ENCODE results near the gene DERL2. TPM values are rescaled to one million over a fixed set of nuclear protein-coding genes. Genes with fewer than 3 reads are reported as not detected.

DERL2 gene
- total and polyA plus RNA-seq, 2 of the 4 experiments (the other 2 are of a cell fraction), result 27.4 to 44.2 TPM

- H3K14ac ChIP-seq (replicated peaks; ENCODE audit: low read depth, low read length), result no peak overlapping the region
- no peak overlapping the region for H4K91ac ChIP-seq (ENCODE audit: insufficient read depth, low read depth, low read length)
- peaks cover 9 to 20% of the 10 kb centered on the region in 2 experiments for H3K79me1 ChIP-seq (ENCODE audit: low read depth in 1 of 2, low read length in 2 of 2)
- H2AK5ac ChIP-seq (ENCODE audit: low read depth, low read length), result no peak overlapping the region
- H2BK120ac ChIP-seq (ENCODE audit: low read depth, low read length), result no peak overlapping the region
- H3K23ac ChIP-seq (ENCODE audit: low read depth, low read length), result no peak overlapping the region
- H3K56ac ChIP-seq (ENCODE audit: extremely low read depth, insufficient read depth, low read length), result no peak overlapping the region
- CTCF ChIA-PET, result no interaction called here
- no peak overlapping the region for H3K4me3 ChIP-seq (ENCODE audit: insufficient read depth, low read depth, low read length)
- dilution Hi-C loops (cut with HindIII; ENCODE audit: low sequenced_read_pairs, unreplicated experiment), result no loop called here
- peaks cover 1% of the 10 kb centered on the region; the same call in 1 of the 2 replicates for H3K36me3 ChIP-seq (ENCODE audit: control insufficient read depth, insufficient read depth, low read length)
- ATAC-seq (ENCODE audit: low read depth), result no peak
- peak overlapping the region; percentile 19 for H2AK9ac ChIP-seq (replicated peaks; ENCODE audit: low read depth, low read length, poor library complexity)
- no peak overlapping the region for H2AFZ ChIP-seq (replicated peaks; ENCODE audit: low read length, poor library complexity)
- BruUV-seq (replicated peaks), result no TSS peak
- no peak overlapping the region for H2BK20ac ChIP-seq (ENCODE audit: low read depth, low read length)
- in situ Hi-C loops (cut with MboI; ENCODE audit: low sequenced_read_pairs), result no loop called here
- no peak overlapping the region for H4K8ac ChIP-seq (ENCODE audit: low read depth in 2 of 2, low read length in 2 of 2)
- no peak for DNase-seq
- no peaks in the 10 kb centered on the region for H3K9me3 ChIP-seq (ENCODE audit: control insufficient read depth, insufficient read depth, low read length)
- H2BK5ac ChIP-seq (ENCODE audit: low read depth, low read length, poor library complexity, severe bottlenecking), result no peak overlapping the region
- no peak overlapping the region for H3K4ac ChIP-seq (ENCODE audit: low read depth, low read length)
- TF ChIP-seq MAZ (IDR thresholded peaks at IDR 0.05; ENCODE audit: borderline replicate concordance, low read depth, low read length) (no peak), MXI1 (IDR thresholded peaks at IDR 0.05; ENCODE audit: borderline replicate concordance, low read depth, low read length) (no peak), CEBPB (IDR thresholded peaks at IDR 0.05; ENCODE audit: low read depth, low read length) (no peak), NFE2L2 (IDR thresholded peaks at IDR 0.05; ENCODE audit: low read depth, low read length) (no peak), MAFK (IDR thresholded peaks at IDR 0.05; ENCODE audit: low read depth, low read length) (no peak), FOS (IDR thresholded peaks at IDR 0.05; ENCODE audit: low read depth, low read length) (no peak), BHLHE40 (IDR thresholded peaks at IDR 0.05; ENCODE audit: low read depth, low read length) (no peak)
- 96 to 100% methylated on average over 2 to 4 of the region's 4 CpGs for WGBS, 2 experiments (ENCODE audit: extremely low coverage in 2 of 2, insufficient read length in 1 of 2)
- intact Hi-C loops (cut with micrococcal nuclease), result no loop called here
- H4K20me1 ChIP-seq (ENCODE audit: insufficient read depth, low read length), result no peaks in the 10 kb centered on the region
- peaks cover 3% of the 10 kb centered on the region for H3K9me1 ChIP-seq (ENCODE audit: insufficient read depth, low read length)
- POLR2A ChIA-PET (ENCODE audit: unreplicated experiment), result interaction anchor here (0.6 kb wide), 1 partner anchor 1854 kb away, joined by 3 read pairs; no protein-coding TSS in a partner anchor
- H4K5ac ChIP-seq (ENCODE audit: low read depth, low read length), result no peak overlapping the region
- H2BK15ac ChIP-seq (ENCODE audit: low read depth, low read length), result no peak overlapping the region
- H3K4me1 ChIP-seq (ENCODE audit: control insufficient read depth, insufficient read depth, low read length), result peaks cover 4% of the 10 kb centered on the region; the same call in 1 of the 2 replicates
- H3K9ac ChIP-seq (ENCODE audit: low read depth, low read length), result no peak overlapping the region
- no peak overlapping the region for H3K18ac ChIP-seq (ENCODE audit: low read depth, low read length)
- no peak overlapping the region for H3K27ac ChIP-seq (ENCODE audit: insufficient read depth, low read length)
- H3K27me3 ChIP-seq (ENCODE audit: control insufficient read depth, insufficient read depth, low read length), result no peaks in the 10 kb centered on the region
- H3K4me2 ChIP-seq (ENCODE audit: low read depth, low read length), result no peak overlapping the region
Measured at GRCh38 chr17:5502552-5502951, 16.6 kb upstream of the DERL2 start.

Data from IMR-90 (cell line).